Measurements from ENCODE around the gene KIF6. TPM values are rescaled to one million over a fixed set of nuclear protein-coding genes. Genes with fewer than 3 reads are reported as not detected.
"Not testable (repeated sequence)": the region's sequence is repeated elsewhere in the genome, so short reads cannot be mapped to it uniquely, and the experiment has no call there.

KIF6 gene
- 2.2 TPM for polyA plus RNA-seq (2013, experiment 1 of 2; ENCODE audit: insufficient read length)
- 3.2 TPM for polyA plus RNA-seq (2013, experiment 2 of 2; ENCODE audit: insufficient read length)

- DNase-seq = peak; percentile 92
Observed at GRCh38 chr6:39724787-39725631, at the start of gene KIF6. TSS of gene KIF6 (minus strand) at chr6:39725408. CDS start at chr6:39725310, 98 bp downstream.

DNA sequence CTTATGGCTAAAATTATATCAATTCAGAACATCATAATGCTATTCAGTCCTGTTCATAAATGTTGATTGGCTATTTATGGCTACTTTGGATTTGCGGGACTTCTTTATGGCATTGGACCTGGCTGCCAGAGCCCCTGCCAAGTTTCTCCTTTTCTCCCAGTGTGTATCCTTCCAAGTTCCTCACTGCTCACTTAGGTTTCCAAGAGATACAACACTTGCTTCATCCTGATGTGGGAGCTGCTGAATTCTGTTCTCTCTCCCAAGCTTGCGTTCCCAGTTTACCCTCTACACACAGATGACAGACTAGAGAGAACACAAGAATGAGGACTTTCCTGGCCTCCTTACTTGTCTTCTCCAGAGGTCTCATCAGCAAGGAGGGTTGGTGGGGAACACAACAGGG is 48.6 kb upstream of the KIF6 start:
- DNase-seq = no peak

- DNase-seq = peak; percentile 57
Observed at GRCh38 chr6:39772559-39773273, 47.5 kb upstream of the KIF6 start.

DNA sequence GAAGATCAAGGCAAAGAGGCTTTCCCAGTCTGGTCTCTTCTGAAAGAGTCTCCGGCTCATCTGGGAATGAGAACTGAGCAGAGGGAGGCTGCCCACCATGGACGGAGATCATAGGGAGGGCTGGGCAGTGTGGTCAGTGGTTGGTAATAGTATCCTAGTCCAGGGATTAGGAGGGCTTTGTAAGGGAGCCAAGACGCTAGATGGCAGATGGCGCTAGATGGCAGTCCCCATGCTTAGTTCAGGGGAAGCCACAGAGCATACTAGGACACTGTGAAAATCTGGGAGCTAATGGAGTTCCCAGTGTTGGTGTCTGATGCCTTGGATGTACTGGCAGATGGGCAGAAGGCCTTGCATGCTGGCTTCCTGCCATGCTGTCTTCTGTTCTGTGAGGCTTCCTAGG is 45.2 kb upstream of the KIF6 start:
- no peak for DNase-seq

DNA sequence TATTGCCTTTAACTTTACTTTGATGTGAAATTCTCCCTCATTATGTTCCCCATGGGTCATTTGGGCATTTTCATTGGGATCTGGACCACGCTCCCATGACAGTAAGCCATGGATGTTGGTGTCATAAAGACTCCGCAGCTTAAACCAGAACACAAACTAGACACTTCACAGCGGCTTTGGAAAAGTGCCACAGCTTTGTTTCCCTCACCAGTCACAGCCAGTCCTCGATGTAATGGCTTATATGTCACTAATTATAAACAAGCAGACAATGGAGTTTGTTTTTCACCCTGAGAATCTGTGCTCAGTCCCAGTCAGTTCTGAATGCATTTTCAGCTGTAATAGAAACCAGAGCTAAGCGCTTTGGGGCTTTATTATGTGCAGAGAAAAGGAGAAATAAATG is 43.8 kb upstream of the KIF6 start:
- no peak for DNase-seq

DNA sequence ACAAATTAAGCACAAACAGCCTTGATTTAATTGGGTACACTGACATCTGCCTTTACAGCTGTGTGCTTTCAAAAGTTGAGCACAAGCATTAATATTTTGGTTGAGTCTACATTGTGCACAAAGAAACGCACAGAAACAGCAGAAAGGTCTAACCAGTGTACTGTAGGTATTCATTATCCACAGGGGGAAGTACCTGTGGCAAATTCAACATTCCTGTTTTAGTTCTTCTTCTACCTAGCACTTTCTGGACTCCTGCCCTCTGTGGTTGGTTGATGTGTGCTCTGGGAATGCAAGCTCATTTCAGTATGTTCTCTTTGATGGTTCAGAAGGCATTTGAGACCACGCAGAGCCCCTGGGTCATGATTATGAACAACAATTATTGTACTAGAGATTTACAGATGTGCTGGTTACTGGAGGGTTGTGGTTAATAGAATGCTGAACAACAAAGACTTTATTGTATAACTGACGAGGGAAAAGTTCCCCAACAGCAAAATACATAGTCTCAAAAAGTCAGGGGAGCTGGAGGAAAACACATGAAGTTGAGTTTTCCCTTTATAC is 40.4 kb upstream of the KIF6 start:
- DNase-seq = no peak

- no peak for DNase-seq
Observed at GRCh38 chr6:39760226-39760952, 35.2 kb upstream of the KIF6 start.

- no peak for DNase-seq
Observed at GRCh38 chr6:39758905-39759605, 33.8 kb upstream of the KIF6 start.

DNA sequence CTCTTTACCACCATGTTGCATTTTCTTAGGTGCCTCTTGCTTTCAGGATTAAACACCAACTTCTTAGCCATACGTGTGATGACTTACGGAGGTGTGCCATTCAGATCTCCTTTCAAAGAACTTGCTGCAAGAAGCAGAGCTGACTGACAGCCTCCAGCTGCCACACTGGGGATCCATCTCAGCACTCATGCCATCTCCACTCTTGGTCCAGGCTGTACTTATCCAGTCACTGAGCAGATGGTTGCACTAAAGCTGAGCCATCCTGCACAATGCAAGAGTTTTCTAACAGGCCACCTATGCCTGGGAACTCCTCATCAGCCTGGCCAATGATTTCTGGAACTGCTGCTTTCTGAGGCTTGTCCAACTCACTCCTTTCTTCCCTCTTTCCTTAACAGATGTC is 31.4 kb upstream of the KIF6 start:
- DNase-seq = no peak

GRCh38 chr6:39755231-39755630 is 30.0 kb upstream of the KIF6 start:
- DNase-seq = peak; percentile 36

DNA sequence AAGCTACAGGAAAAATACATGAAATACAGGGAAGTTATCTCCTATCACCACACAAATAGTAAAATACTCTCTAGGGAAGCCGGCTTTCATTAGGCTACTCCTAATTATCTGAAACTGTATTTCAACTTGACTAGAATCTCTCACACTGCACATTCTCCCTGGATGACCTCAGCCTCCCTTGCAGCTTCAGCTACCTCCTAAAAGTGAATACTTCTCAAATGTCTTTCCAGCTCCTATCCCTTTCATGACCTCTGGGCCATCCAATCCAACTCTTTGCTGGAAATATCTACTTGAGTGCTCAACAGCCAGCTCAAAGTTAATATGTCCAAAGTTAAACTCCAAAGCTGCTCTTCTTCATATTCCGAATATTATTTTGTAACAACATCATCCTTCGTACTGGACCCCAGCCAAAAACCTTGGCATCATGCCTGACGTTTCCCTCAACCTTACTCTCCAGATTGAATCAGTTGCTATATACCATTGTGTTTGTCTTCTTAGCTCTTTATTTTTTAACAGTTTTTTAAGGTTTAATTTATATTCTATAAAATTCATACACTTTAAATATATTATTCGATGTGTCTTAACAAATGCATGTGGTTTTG is 29.4 kb upstream of the KIF6 start:
- no peak for DNase-seq

DNA sequence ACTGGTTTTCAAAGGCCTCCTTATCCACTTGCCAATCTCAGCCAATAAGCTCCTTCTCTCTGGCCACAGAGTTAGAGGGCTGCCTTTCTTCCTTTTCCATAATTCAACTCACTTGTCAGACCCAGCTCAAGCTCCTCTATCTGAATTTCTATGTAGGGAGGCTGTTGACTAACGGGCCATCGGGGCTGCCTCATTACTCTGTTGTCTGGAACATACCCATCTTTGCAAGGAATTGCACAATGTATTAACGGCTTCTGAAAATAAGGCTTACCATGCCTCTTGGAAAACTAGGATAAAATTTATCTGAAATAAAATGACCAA is 28.5 kb upstream of the KIF6 start:
- DNase-seq = no peak

DNA sequence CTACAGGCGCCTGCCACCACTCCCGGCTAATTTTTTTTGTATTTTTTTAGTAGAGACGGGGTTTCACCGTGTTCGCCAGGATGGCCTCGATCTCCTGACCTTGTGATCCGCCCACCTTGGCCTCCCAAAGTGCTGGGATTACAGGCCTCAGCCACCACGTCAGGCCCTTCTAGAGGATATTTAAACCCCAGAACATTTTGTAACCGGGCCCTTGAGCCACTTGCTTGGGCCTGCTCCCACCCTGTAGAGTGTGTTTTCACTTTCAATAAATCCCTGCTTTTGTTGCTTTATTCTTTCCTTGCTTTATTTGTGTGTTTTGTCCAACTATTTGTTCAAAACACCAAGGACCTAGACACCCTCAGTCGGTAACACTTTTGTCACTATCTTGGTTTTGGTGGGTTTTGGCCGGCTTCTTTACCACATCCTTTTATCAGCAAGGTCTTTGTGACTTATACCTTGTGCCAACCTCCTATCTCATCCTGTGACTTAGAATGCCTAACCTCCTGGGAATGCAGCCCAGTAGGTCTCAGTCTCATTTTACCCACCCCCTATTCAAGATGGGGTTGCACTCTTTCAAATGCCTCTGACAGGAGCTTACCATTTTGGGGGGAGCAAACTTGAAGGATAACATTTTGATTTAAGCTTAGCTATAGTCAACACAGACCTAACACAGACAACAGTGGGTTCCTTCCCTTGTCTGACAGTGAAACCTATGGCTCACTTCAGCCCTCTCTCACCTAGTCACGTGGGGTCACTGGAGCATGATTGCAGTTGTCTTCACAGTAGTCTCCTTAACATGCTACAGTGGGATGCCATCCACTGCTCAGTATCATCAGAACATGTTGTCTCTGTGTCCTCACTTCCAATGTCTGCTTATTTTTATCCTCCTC is 27.9 kb upstream of the KIF6 start:
- DNase-seq = no peak

GRCh38 chr6:39746795-39747194 is 21.6 kb upstream of the KIF6 start:
- no peak for DNase-seq

DNA sequence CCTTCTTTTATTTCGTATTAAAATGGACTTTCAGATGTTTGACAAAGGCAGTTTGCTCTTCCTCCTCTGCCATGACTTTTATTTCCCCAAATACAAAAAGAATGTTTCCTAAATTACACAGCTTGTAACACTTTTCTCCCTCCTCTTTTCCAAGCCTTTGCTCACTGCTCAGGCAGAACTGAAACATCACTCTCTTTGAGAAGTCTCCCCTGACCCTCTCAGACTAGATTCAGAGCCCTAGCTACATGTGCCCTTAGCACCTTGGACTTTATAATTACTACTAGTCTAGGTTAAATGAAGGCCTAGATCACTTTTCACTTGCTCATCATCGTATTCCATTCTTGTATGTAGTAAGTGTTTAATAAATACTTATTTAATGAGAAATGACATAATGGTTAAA is 8.5 kb upstream of the KIF6 start:
- no peak for DNase-seq

GRCh38 chr6:39731565-39731964 is 6.4 kb upstream of the KIF6 start:
- DNase-seq = peak; percentile 43

GRCh38 chr6:39729945-39730344 is 4.7 kb upstream of the KIF6 start:
- no peak for DNase-seq

- no peak for DNase-seq
Observed at GRCh38 chr6:39725632-39725997, 407 bp upstream of the KIF6 start.

GRCh38 chr6:39723350-39723749 is 1.9 kb downstream of the KIF6 start:
- DNase-seq = not testable (repeated sequence)

- DNase-seq = no peak
Observed at GRCh38 chr6:39714802-39715201, 10.4 kb downstream of the KIF6 start.
